GM20431 (cell line): ENCODE results near the gene ARHGEF2.
"Not testable (repeated sequence)": the region's sequence is repeated elsewhere in the genome, so short reads cannot be mapped to it uniquely, and the experiment has no call there.

Experiments used
- in situ Hi-C: fragments of 300-500 bp; cut with MseI, MboI; formaldehyde crosslinking; loops from one replicate; pipeline ENCODE4 v1.15.0; 2020; ENCODE audit warnings: low sequenced_read_pairs; ENCODE audit not compliant: unreplicated experiment

ARHGEF2 gene

DNA sequence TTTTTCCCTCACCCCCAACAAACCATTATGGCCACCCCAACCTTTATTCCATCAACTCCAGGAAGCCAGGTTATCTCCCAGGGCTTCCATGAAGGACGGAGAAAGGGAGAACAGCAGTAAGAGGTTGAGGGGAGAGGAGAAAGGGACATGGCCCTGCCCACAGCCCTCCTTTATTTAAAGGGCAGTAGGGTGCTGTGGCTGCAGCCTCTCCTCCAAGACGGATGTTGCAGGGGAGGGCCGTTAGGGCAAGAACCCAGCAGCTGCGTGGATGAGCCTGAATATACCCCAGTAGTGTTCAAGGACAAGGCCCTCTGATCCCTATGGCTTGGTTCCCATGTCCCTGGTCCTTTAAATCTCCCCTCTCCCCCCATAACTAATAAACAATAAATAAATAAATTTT lies 31.1 kb downstream of the ARHGEF2 start:
- in situ Hi-C loops: no loop called here

DNA sequence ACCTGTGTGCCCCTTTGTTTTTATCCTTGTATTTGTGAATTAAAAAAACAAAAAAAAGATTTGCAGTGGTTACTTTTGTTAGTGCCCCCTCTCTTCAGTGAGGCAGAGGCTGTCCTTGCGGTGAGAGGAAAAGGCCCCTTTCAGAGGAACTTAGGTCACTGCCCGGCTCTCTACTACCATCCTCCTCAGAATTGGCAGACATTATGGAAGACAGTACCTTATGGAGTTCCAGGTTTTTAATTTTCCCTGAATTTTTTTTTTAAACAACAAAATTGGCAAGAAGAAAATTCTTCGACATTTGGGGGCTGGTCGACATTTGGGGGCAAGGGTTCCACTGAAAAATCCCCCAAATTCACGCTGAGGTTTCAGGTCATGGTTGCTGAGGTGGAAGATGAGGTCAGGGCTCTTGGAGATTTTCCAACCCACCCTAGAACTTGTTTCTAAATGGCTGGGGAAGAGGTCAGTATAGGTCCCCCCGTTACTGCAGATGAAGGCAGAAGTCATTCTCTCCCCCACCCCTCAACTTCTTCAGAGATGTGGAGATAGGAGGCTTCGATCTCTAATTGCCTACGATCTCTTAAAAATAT lies 31.6 kb downstream of the ARHGEF2 start:
- in situ Hi-C loops: no loop called here

DNA sequence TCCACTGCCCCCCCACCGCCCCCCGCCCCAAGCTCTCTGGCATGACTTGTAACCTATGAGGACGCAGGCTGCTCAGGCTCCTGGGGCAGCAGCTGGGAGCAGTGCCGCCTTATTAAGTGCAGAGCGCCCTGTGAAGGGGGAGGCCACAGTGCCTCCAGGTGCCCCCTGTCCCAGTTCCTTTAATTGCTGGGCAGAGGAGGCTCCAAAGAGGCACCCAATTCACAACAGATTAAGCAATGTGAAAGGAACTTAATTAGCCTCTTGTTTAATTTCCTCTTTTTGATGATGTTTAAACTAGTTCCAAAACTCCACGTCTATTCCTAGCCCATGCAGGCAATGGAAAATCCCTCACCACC lies 33.9 kb downstream of the ARHGEF2 start:
- in situ Hi-C loops: no loop called here

DNA sequence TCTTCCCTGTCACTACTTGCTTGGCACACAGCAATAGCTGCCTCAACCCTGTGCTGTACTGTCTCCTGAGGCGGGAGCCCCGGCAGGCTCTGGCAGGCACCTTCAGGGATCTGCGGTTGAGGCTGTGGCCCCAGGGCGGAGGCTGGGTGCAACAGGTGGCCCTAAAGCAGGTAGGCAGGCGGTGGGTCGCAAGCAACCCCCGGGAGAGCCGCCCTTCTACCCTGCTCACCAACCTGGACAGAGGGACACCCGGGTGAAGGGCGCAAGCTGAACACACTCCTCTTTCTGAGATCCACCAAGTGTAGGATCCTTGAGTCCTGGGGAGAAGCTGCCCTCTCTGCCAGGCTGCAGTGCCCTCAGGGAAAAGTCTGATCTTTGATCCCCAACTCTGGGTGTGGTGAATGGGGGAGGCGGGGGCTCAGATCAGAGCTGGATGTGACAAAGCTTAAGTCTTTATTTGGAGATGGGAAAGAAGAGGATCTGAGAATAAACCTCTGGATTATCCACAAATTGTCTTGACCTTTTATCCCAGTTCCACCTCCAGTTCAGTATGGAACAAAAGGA lies 35.7 kb downstream of the ARHGEF2 start:
- in situ Hi-C loops: no loop called here

DNA sequence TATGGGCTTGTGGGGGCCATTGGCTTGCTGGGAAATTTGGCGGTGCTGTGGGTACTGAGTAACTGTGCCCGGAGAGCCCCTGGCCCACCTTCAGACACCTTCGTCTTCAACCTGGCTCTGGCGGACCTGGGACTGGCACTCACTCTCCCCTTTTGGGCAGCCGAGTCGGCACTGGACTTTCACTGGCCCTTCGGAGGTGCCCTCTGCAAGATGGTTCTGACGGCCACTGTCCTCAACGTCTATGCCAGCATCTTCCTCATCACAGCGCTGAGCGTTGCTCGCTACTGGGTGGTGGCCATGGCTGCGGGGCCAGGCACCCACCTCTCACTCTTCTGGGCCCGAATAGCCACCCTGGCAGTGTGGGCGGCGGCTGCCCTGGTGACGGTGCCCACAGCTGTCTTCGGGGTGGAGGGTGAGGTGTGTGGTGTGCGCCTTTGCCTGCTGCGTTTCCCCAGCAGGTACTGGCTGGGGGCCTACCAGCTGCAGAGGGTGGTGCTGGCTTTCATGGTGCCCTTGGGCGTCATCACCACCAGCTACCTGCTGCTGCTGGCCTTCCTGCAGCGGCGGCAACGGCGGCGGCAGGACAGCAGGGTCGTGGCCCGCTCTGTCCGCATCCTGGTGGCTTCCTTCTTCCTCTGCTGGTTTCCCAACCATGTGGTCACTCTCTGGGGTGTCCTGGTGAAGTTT lies 36.4 kb downstream of the ARHGEF2 start:
- in situ Hi-C loops: no loop called here

DNA sequence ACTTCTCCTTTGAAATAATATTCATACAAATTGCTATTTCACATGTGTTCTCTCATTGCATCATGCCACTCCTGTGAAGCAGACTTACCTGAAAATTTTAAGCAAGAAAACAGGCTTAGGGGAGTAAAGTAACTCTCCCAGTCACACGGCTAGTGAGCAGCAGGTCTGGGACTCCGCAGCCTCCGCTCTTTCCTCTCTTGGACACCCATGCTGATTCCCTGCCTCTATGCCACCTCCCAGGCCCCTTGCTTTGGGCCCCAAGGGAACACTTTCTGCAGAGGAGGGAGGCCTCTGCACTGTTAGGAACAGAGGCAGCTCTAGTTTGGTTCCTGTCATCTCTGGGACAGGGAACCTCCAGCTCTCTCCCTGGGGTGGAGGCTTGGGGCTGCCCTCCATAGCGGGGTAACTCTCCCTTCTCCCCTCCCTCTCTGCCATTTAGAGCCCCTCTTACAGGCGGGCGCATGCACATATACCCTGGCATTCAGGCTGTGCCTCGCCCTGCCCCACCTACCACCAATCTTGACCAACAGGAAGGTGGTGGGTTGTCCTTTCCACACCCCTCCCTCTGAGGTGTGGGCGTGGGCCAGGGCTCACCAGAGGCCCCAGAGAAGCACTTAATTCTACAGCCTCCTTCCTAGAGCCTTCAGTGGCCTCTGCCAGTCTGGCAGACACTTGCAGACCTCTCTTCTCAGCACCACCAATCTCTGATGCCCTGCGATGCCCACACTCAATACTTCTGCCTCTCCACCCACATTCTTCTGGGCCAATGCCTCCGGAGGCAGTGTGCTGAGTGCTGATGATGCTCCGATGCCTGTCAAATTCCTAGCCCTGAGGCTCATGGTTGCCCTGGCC lies 37.1 kb downstream of the ARHGEF2 start, which contains the start of gene RXFP4:
Gene RXFP4 (plus strand): TSS at position 646 of the 852 bp plus-strand sequence. CDS start 72 bp downstream, at position 718.
- in situ Hi-C loops: no loop called here

DNA sequence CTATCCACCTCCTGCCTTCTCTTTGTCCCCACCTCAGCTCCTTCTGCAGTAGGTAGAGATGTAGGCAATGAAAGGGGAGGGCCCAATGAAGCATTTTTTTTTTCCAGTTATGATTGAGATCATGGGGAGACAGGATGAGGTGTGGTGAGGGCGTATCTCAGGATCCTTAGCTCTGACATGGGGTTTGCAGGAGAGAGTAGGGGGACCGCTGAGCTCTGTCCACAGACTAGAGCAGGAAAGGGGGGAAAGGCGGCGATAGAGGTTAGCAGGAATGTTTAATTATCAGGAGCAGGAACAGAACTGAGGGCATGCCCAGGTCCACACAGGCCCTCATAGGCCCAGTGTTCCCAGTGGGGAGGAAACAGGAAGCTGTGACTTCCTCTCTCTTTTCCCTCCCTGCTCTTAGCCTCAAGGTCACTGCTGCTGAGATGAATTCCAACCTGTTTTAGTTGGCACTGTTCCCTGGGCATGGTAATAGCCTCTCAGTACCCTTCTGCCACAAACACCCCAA lies 37.8 kb downstream of the ARHGEF2 start:
- in situ Hi-C loops: no loop called here

DNA sequence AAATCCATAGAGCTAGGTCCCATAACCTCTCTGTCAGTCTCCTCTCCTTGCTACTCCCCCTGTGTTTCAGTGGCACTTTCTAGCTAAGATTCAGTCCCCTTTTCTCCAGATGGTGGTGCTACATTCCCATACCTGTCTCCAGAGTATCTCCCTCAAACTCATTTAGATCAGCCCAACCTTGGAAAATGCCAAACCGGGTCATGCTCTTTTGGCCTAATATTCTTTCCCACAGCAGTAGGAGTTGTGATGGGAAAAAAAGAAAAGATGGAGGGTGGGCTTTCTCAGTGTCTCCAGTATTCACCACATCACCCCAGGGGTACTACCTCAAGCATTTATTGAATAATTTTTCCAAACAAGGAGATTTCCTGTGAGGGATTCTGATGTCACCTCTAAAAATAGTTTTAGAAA lies 40.1 kb downstream of the ARHGEF2 start:
- in situ Hi-C loops: no loop called here

DNA sequence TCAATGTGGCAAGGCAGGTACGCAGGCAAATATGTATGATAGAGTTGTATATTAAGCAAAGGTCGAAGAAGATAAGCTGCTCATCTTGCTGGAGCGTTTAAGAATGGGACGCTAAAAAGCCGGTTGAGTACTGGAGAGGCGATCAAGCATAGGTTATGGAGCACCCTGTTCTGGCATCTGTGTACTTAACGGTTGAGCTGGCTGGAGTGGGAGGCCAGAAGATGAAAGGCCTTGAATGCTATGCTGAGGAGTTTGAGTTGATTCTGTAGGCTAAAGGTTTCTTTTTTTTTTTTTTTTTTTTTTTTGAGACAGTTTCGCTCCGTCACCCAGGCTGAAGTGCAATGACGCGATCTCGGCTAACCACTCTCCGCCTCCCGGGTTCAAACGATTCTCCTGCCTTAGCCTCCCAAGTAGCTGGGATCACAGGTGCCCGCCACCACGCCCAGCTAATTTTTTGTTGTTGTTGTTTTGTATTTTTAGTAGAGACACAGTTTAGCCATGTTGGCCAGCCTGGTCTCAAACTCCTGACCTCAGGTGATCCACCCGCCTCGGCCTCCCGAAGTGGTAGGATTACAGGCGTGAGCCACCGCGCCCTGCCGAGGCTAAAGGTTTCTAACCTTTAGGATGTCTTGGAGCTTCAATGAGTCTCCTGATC lies 43.3 kb downstream of the ARHGEF2 start:
- in situ Hi-C loops: no loop called here

DNA sequence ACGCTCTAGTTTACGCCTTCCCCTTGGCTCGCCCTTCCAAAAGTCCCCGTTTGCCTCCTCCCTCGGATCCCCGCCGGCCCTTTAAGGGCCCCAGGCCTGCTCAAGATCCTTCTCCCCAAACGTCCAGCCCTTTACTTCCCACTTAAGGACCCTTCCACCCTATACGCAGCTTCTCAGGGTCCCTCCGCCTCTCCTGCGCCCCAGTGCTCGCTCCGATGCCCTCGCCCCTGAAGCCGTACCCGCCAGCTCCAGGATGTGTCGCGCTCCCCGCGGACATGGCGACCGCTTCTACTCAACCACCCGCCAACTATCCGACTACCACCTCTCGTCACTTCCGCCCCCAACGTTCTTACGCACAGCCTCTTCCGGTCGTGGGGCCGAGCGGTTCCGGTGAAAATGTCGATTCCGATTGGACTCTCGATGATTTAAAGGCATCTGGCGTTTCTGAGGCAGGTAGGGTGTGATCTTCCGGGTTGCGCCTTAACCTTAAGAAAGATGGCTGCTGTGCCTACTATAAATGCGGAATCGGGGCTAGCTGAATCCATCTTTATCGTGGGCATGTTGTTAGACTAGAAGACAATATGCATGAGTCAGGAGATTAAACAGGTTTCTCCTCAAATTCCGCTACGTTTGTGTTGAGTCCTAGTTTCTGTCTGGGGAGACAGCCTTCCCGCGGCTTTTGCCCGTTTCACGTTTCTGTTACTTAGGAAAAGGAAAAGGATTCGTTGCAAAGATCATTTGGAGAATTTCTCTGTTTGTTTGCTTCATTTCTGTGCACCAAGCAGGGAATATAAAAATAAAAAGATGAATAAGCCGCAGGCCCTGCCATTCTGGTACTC lies 44.0 kb downstream of the ARHGEF2 start, which contains the start of gene KHDC4:
Gene KHDC4 (minus strand): TSS at position 317 of the 839 bp plus-strand sequence. CDS start 40 bp downstream, at position 277.
- in situ Hi-C loops: no loop called here

DNA sequence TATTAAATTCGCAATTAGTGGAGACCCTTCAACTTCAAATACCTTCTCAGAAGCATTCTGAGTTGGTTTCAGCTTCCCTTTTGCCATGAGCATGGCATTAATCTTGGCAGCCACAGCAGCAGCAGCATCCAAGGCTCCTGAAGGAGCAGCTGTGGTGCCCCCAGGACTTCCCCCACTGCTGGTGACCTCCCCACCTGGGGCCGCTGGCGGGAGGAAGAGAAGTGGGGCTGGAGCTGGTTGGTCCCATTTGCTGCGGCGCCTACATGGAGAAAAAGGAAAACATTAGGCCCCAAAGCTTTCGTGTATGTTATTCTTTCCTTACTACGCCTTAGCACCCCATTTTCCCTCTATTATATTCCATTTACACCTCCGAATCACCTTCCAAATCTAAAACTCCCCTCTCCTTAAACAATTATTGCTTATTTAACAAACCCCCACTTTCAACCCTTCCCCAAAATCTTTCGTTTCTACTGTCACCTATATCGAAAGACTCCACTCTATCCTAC lies 44.7 kb downstream of the ARHGEF2 start:
- in situ Hi-C loops: no loop called here

DNA sequence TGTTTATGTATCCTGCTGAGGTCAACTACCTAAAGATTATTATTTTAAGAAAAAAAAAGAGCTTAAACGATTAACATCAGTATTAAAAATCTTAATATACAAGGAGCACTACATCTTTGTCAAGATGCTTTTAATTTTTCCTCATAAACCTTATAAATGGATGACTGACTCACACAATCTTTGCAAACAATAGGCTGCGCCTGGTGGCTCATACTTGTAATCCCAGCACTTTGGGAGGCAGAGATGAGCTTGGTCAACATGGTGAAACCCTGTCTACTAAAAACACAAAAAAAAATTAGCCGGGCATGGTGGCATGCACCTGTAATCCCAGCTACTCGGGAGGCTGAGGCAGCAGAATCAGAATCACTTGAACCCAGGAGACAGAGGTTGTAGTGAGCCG lies 45.9 kb downstream of the ARHGEF2 start:
- in situ Hi-C loops: no loop called here

DNA sequence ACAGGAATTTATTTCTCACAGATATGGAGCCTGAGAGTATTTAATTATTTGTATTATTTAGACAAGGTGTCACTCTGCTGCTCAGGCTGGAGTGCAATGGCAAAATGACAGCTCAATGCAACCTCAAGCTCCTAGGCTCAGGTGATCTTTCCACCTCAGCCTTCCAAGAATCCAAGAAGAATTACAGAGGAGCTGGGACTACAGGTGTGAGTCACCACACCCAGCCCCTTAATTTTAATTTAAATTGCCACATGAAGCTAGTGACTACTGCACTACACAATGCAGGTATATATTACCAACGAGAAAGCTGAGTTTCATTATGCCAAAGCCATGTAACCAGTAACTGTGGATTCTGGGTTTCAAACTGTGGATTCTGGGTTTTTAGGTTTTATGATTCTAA lies 46.3 kb downstream of the ARHGEF2 start:
- in situ Hi-C loops: no loop called here

DNA sequence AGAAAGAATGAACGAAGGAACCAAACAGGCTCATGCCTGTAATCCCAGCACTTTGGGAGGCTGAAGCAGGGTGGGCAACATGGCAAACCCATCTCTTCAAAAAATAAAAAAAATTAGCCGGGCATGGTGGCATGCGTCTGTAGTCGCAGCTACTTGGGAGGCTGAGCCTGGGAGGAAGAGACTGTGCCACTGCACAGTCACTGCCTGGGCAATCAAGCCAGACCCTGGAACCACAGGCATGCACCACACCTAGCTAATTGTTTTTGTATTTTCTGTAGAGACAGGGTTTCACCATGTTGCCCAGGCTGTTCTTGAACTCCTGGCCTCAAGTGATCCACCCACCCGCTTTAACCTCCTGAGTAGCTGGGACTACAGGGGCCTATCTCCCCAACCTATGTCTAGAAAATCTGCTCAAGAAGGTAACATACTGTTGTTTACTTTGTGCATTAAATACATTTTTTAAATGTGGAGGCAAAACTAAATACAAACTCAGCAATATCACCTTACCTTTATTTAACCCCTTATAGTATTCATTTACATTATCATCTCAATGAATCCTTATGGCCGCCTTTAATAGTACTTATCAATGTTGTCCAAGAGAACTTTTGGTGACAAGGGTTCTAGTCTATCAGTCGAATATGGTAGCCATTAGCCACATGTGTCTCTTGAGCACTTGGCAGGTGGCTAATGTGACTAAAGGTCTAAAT lies 46.9 kb downstream of the ARHGEF2 start:
- in situ Hi-C loops: no loop called here

DNA sequence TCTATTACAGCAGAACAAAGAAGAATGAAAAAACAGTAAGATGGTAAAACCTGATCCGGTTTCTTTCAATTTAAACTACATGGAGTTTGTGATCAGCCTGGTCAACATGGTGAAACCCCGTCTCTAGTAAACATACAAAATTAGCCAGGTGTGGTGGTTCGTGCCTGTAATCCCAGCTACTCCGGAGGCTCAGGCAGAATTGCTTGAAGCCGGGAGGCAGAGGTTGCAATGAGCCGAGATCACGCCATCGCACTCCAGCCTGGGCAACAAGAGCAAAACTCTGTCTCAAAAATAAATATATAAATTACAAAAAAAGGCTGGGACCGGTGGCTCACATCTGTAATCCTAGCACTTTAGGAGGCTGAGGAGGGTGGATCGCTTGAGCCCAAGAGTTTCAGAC lies 47.6 kb downstream of the ARHGEF2 start:
- in situ Hi-C loops: not testable (repeated sequence)

DNA sequence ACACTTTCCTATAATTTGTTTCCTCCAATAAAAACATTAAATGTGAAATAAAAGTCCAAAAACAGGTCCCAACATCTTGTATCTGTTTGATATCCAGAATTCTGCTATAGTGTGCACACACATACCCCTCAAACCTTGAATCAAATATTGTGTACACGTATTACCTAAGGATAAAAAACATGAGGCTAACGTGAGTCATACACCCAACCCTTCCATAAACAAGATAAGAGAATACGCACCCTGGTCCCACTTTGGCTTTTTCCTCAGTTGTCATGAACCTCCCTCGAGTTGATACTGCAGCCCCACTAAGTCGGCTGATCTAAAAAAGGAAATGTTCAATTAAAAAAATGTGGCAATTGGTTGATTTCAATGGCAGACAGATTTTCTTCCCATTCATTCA lies 49.3 kb downstream of the ARHGEF2 start:
- in situ Hi-C loops: no loop called here

DNA sequence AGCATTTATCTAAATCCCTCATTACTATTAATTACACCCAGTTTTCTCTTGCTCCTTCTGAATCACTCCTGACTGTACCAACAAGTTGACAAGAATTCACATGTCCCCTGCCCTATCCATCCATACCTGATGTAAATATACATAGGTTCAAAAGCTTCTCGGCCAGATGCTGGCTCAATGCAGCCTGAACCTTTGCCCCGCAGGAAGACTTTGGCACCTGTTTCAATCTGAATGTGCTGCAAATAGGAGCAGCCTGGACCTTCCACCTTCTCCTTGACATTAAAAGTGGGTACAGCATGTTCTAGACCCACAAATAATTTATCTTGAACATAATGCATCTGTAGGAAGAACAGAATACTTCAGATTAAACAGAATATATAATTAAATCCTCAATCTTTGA lies 52.8 kb downstream of the ARHGEF2 start:
- in situ Hi-C loops: no loop called here

DNA sequence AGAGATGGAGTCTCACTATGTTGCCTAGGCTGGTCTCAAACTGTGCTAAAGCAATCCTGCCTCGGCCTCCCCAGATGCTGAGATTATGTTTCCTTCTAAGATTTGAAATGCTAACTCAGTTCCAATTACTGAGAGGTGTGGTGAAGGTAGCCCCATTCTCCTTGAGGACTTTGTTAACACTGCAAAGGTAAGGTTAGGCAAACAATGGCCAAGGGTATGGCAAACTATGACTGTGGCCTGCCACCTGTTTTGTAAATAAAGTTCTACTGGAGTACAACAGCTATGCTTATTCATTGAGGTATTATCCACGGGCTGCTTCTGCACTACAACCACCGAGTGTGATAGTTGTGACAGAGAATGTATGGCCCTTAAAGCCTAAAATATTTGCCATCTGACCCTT lies 57.6 kb downstream of the ARHGEF2 start:
- in situ Hi-C loops: no loop called here
